H9 (cell line): ENCODE data around the gene USP8. TPM values are rescaled to one million over a fixed set of nuclear protein-coding genes. Genes with fewer than 3 reads are reported as not detected.

Experiments used
- DNase-seq: peaks from one replicate; pipeline ENCODE4 v3.0.0-alpha.2; 2017
- H2AFZ ChIP-seq: one replicate; pipeline ENCODE4 v1.6.1; 2013; ENCODE audit warnings: mild to moderate bottlenecking, low read length, control low read depth, moderate library complexity
- H2AK5ac ChIP-seq: 2 replicates; pipeline ENCODE4 v1.6.1; 2013; ENCODE audit warnings: low read length, control low read depth, mixed read lengths; ENCODE audit not compliant: insufficient read length
- H2BK120ac ChIP-seq: one replicate; pipeline ENCODE4 v1.6.1; 2013; ENCODE audit warnings: low read depth, mild to moderate bottlenecking, low read length, control low read depth, inconsistent platforms; ENCODE audit not compliant: poor library complexity, severe bottlenecking
- H2BK12ac ChIP-seq: 2 replicates; pipeline ENCODE4 v1.6.1; 2013; ENCODE audit warnings: low read length, control low read depth, mixed read lengths, low read depth; ENCODE audit not compliant: insufficient read length
- H2BK15ac ChIP-seq: 2 replicates; pipeline ENCODE4 v1.6.1; 2013; ENCODE audit warnings: low read depth, low read length, control low read depth
- H2BK20ac ChIP-seq: one replicate; pipeline ENCODE4 v1.6.1; 2013; ENCODE audit warnings: low read depth, mild to moderate bottlenecking, low read length, control low read depth, inconsistent platforms; ENCODE audit not compliant: poor library complexity, severe bottlenecking
- H2BK5ac ChIP-seq: 2 replicates; pipeline ENCODE4 v1.6.1; 2013; ENCODE audit warnings: low read length, control low read depth, mixed read lengths; ENCODE audit not compliant: insufficient read length
- H3K14ac ChIP-seq: 2 replicates; pipeline ENCODE4 v1.6.1; 2013; ENCODE audit warnings: low read length, control low read depth; ENCODE audit not compliant: insufficient read depth
- H3K18ac ChIP-seq: 2 replicates; pipeline ENCODE4 v1.6.1; 2013; ENCODE audit warnings: low read depth, mild to moderate bottlenecking, mixed read lengths, low read length, control low read depth; ENCODE audit not compliant: insufficient read length
- H3K23ac ChIP-seq: 2 replicates; pipeline ENCODE4 v1.6.1; 2013; ENCODE audit warnings: low read length, control low read depth, mixed read lengths, low read depth; ENCODE audit not compliant: insufficient read length
- H3K23me2 ChIP-seq: 2 replicates; pipeline ENCODE4 v1.6.1; 2013; ENCODE audit warnings: low read depth, mild to moderate bottlenecking, mixed read lengths, low read length, control low read depth; ENCODE audit not compliant: insufficient read length, poor library complexity, severe bottlenecking
- H3K27ac ChIP-seq: 2 replicates; pipeline ENCODE4 v1.5.1; 2013; ENCODE audit warnings: low read length, control low read depth, mixed read lengths, low read depth; ENCODE audit not compliant: insufficient read length
- H3K27me3 ChIP-seq: 2 replicates; pipeline ENCODE4 v1.6.1; 2013; ENCODE audit warnings: low read length, control low read depth, inconsistent platforms; ENCODE audit not compliant: insufficient read depth
- H3K4ac ChIP-seq: 2 replicates; pipeline ENCODE4 v1.6.1; 2013; ENCODE audit warnings: low read depth, mild to moderate bottlenecking, control low read depth, inconsistent platforms, low read length, moderate library complexity
- H3K4me1 ChIP-seq: 2 replicates; pipeline ENCODE4 v1.6.1; 2013; ENCODE audit warnings: low read length, control low read depth, inconsistent platforms; ENCODE audit not compliant: insufficient read depth
- H3K4me2 ChIP-seq: 2 replicates; pipeline ENCODE4 v1.6.1; 2013; ENCODE audit warnings: low read length, control low read depth, mixed read lengths; ENCODE audit not compliant: insufficient read length, insufficient read depth
- H3K56ac ChIP-seq: 2 replicates; pipeline ENCODE4 v1.6.1; 2013; ENCODE audit warnings: low read depth, mild to moderate bottlenecking, mixed read lengths, low read length, control low read depth; ENCODE audit not compliant: insufficient read length
- H3K79me1 ChIP-seq: 2 replicates; pipeline ENCODE4 v1.6.1; 2013; ENCODE audit warnings: low read depth, mild to moderate bottlenecking, moderate library complexity, low read length, control low read depth, inconsistent platforms; ENCODE audit not compliant: insufficient read depth, poor library complexity, severe bottlenecking
- H3K79me2 ChIP-seq: 2 replicates; pipeline ENCODE4 v1.6.1; 2013; ENCODE audit warnings: low read length, control low read depth, inconsistent platforms; ENCODE audit not compliant: insufficient read depth
- H3K9ac ChIP-seq: 2 replicates; pipeline ENCODE4 v1.6.1; 2013; ENCODE audit warnings: low read length, control low read depth, mixed read lengths; ENCODE audit not compliant: insufficient read length; ENCODE audit errors: extremely low read depth
- H3K9me3 ChIP-seq: one replicate; pipeline ENCODE4 v1.6.1; 2013; ENCODE audit warnings: low read depth, low read length, inconsistent platforms; ENCODE audit not compliant: control insufficient read depth
- H3T11ph ChIP-seq: one replicate; pipeline ENCODE4 v1.6.1; 2013; ENCODE audit warnings: mild to moderate bottlenecking, low read length, control low read depth, inconsistent platforms
- H4K20me1 ChIP-seq: one replicate; pipeline ENCODE4 v1.6.1; 2013; ENCODE audit not compliant: control insufficient read depth, insufficient read length, insufficient read depth
- H4K5ac ChIP-seq: 2 replicates; pipeline ENCODE4 v1.6.1; 2013; ENCODE audit warnings: low read depth, mild to moderate bottlenecking, mixed read lengths, low read length, control low read depth; ENCODE audit not compliant: insufficient read length
- H4K8ac ChIP-seq: replicated peaks from 2 replicates; pipeline ENCODE4 v1.6.1; 2013; ENCODE audit warnings: low read length, control low read depth, mixed read lengths, low read depth; ENCODE audit not compliant: insufficient read length
- H4K91ac ChIP-seq: 2 replicates; pipeline ENCODE4 v1.6.1; 2013; ENCODE audit warnings: low read depth, mild to moderate bottlenecking, moderate library complexity, mixed read lengths, low read length, control low read depth; ENCODE audit not compliant: insufficient read length
- H3K27ac Mint-ChIP-seq, 3 experiments: 2 replicates in 2 of 3; 3 replicates in 1 of 3; pipeline ENCODE4 v1.8.0; 2020 to 2021; ENCODE audit warnings: mixed read lengths in 3 of 3, mild to moderate bottlenecking in 1 of 3, moderate library complexity in 1 of 3
- H3K27me3 Mint-ChIP-seq: 2 replicates; pipeline ENCODE4 v1.8.0; 2021; ENCODE audit warnings: low read depth, mild to moderate bottlenecking, moderate library complexity, mixed read lengths
- H3K36me3 Mint-ChIP-seq, 3 experiments: 2 replicates in 2 of 3; 3 replicates in 1 of 3; pipeline ENCODE4 v1.8.0; 2020 to 2021; ENCODE audit warnings: low read depth in 3 of 3, mixed read lengths in 3 of 3; ENCODE audit not compliant: insufficient read depth in 1 of 3
- H3K4me1 Mint-ChIP-seq, 2 experiments: 2 replicates each; pipeline ENCODE4 v1.8.0; 2020; ENCODE audit warnings: mixed read lengths in 2 of 2
- H3K4me3 Mint-ChIP-seq, 2 experiments: 2 replicates in 1 of 2; 3 replicates in 1 of 2; pipeline ENCODE4 v1.8.0; 2020 to 2021; ENCODE audit warnings: mild to moderate bottlenecking in 2 of 2, mixed read lengths in 2 of 2, moderate library complexity in 1 of 2
- H3K9me3 Mint-ChIP-seq, 2 experiments: 2 replicates in 1 of 2; 3 replicates in 1 of 2; pipeline ENCODE4 v1.8.0; 2020; ENCODE audit warnings: mild to moderate bottlenecking in 2 of 2, mixed read lengths in 2 of 2, moderate library complexity in 1 of 2
- WGBS: extraction: QIAGEN DNeasy Blood & Tissue Kit; methylation state at CpG from one replicate; pipeline ENCODE4 v1.1.7; 2013; ENCODE audit warnings: missing lambda C conversion rate, low lambda C conversion rate, mixed read lengths; ENCODE audit not compliant: insufficient read length; ENCODE audit errors: extremely low coverage; 5-methylcytosine and 5-hydroxymethylcytosine counted together
- long read RNA-seq: library from polyadenylated mRNA; unstranded; transcript quantifications from one replicate; pipeline ENCODE4 v2.0.0, GENCODE V29; 2020
- total RNA-seq: library from RNA; stranded (reverse); gene quantifications from 2 replicates; pipeline ENCODE4 v1.2.1, GENCODE V29; 2021
- TF ChIP-seq, protein P1 (sequence below): fragments of 200-600 bp; sonication (generic); conservative IDR thresholded peaks from 3 replicates; pipeline ENCODE4 v1.8.0; 2021; ENCODE audit warnings: antibody characterized with exemption, mild to moderate bottlenecking

The USP8 gene
- total RNA-seq = 64.4 and 67.1 TPM in 2 replicates
- long read RNA-seq, full-length matches to known transcripts = 26 of 275 reads
- long read RNA-seq, partial matches to known transcripts = 177 of 275 reads
- long read RNA-seq, other reads (novel, unspliced or antisense) = 72 of 275 reads

DNA sequence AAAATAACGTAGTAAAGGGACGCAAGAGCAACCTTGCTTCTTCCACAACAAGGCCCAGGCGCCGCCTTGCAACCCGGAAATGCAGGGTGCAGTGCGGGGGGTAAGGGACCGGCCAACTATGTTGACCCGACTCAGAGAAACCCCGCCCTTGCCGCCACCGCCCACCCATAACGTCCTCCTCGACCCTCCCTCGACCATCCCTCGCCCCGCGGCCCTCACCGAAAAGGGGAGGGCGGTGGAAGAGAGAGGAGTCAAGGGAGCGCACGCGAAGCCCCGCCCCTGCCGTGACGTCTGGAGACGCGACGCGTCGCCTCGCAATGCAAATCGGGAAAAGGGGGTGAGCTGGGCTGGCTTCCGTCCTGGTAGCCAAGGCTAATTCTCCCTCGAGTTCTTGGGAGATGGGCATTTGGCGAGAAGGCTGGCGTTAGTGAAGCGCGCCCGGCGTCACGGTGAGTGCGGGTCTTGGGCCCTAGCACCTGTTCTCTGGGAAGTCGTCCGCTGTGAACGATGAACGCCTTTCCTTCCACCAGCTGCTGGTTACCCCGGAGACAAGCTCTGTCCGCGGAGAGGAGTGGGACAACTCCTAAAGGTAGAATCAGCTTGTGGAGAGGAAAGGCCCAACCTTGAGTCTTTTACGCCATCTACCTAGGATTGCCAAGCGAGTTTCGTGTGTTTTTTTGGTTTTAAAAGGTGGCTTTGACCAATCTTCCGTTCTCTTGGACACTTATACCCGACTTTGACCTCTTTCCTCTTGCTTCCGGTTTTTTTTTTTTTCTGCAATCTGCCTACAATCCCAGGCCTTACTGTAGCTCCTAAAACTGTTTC, at the start of gene USP8:
USP8 (plus strand) TSS at position 340 of the 825 bp plus-strand sequence. CDS start 14,669 bp downstream, outside the sequence.
- no peaks in the 10 kb centered on the region for H3K9me3 Mint-ChIP-seq
- Histone ChIP-seq H2AFZ (no peak within 1 kb of the TSS), H3K23ac (no peak within 1 kb of the TSS), H2BK5ac (no peak within 1 kb of the TSS), H3K56ac (no peak within 1 kb of the TSS), H3K4me1 (no peaks in the 10 kb centered on the region), H2BK12ac (no peak within 1 kb of the TSS), H4K8ac (no peak within 1 kb of the TSS), H3K4me2 (peak within 1 kb of the TSS; percentile 50), H3K79me1 (no peaks in the 10 kb centered on the region), H2BK120ac (peak within 1 kb of the TSS; percentile 42), H2BK20ac (no peak within 1 kb of the TSS), H3K9me3 (no peaks in the 10 kb centered on the region), H2BK15ac (0 out of 2 replicates have a peak within 1 kb of the TSS, but pooled peaks have one; percentile 44), H4K91ac (no peak within 1 kb of the TSS), H3K27me3 (no peaks in the 10 kb centered on the region), H4K5ac (peak within 1 kb of the TSS; percentile 86), H3K27ac (peak within 1 kb of the TSS; percentile 32), H3K23me2 (no peaks in the 10 kb centered on the region), H3K9ac (peak within 1 kb of the TSS; percentile 96), H2AK5ac (no peak within 1 kb of the TSS), H3K4ac (no peak within 1 kb of the TSS), H3K18ac (peak within 1 kb of the TSS; percentile 78), H4K20me1 (no peaks in the 10 kb centered on the region), H3K79me2 (peaks cover 25% of the 10 kb centered on the region; the same call in 1 of the 2 replicates), H3T11ph (no peak within 1 kb of the TSS), H3K14ac (peak within 1 kb of the TSS; percentile 92)
- H3K27ac Mint-ChIP-seq = peak within 1 kb of the TSS; percentile 94 to 99 (median 96)
- peaks cover 8 to 12% of the 10 kb centered on the region in 2 experiments for H3K4me1 Mint-ChIP-seq
- WGBS = no CpG with 5 or more reads among the region's 55 CpGs
- H3K4me3 Mint-ChIP-seq = peak within 1 kb of the TSS; percentile 98
- no peaks in the 10 kb centered on the region; the same call in 1 of the 2 replicates for H3K27me3 Mint-ChIP-seq
- DNase-seq = peak; percentile 100
- TF ChIP-seq, protein P1, sequence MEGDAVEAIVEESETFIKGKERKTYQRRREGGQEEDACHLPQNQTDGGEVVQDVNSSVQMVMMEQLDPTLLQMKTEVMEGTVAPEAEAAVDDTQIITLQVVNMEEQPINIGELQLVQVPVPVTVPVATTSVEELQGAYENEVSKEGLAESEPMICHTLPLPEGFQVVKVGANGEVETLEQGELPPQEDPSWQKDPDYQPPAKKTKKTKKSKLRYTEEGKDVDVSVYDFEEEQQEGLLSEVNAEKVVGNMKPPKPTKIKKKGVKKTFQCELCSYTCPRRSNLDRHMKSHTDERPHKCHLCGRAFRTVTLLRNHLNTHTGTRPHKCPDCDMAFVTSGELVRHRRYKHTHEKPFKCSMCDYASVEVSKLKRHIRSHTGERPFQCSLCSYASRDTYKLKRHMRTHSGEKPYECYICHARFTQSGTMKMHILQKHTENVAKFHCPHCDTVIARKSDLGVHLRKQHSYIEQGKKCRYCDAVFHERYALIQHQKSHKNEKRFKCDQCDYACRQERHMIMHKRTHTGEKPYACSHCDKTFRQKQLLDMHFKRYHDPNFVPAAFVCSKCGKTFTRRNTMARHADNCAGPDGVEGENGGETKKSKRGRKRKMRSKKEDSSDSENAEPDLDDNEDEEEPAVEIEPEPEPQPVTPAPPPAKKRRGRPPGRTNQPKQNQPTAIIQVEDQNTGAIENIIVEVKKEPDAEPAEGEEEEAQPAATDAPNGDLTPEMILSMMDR = no peak
- H3K36me3 Mint-ChIP-seq = peaks cover 0 to 6% (median 2%) of the 10 kb centered on the region in 3 experiments; a peak in 4 of 7 replicates
